Muscle of arm (tissue), 12 donors: ENCODE measurements around the gene CD19. TPM values are rescaled to one million over a fixed set of nuclear protein-coding genes. Genes with fewer than 3 reads are reported as not detected.

Experiments used
- DNase-seq: peaks from one replicate; pipeline ENCODE4 v3.0.0-alpha.2; 2013
- polyA plus RNA-seq, 12 donors: library from polyadenylated mRNA; unstranded; fragments of 120-200 nt; gene quantifications; one replicate each; pipeline ENCODE4 v1.2.1, GENCODE V29; 2013; ENCODE audit not compliant: insufficient read length in 12 of 12

CD19 gene
- polyA plus RNA-seq, 12 donors: 0.14 to 2.3 (median 0.28) TPM; not detected in 3

DNA sequence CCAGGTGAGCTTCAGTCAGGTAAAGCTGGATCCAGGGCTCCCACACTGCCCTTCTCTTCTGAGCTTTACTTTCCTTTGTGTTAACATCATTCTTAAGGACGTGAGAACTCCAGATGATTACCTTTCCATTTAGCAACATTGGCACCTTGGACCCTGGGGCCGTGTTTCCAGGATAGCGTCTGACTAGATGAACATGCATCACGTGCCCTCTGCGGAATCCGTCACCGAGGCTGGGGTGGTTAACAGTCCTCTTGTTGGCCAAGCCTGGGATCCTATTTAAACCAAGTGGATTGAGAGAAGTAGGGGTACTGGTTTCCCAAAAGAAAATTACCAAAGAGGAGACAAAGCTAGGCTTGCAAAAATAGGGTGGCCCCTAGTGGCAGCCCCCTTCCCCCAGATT, 49.2 kb downstream of the CD19 start:
- no peak for DNase-seq

- no peak for DNase-seq
Measured at GRCh38 chr16:28981517-28981916, 49.7 kb downstream of the CD19 start.

DNA sequence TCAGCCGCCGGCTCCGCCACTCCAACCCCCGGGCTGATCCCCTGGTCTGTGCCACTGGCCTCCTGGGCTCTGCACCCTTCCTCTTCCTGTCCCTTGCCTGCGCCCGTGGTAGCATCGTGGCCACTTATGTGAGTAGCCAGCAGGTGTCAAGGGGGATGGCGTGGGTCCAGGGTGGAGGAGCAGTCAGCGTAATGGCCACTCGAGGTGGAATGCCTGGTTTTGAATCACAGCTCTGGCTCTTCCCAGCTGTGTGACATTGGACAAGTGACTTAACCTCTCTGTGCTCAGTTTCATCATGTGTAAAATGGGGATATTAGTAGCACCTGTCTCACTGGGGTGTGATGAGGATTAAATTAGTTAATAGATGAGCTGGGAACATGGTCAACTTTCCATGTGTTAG, 50.6 kb downstream of the CD19 start:
- DNase-seq: no peak

DNA sequence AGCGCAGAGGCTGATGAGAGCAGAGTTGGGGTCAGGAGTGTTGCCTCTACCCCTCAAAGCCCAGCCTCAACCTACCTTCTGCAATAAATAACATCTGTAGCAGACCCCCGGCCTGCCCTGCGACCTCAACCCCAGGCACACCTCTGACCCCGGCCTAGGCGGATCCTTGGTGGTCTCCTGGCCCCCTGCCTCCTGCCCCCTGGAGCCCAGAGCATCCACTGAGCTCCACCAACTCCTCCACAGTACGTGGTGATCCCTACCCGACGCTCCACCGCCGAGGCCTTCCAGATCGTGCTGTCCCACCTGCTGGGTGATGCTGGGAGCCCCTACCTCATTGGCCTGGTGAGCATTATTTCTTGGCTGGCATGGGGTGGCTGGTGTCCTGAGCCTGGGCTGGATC, 51.2 kb downstream of the CD19 start:
- DNase-seq: no peak

- no peak for DNase-seq
Measured at GRCh38 chr16:28983644-28984043, 51.9 kb downstream of the CD19 start.

- DNase-seq: no peak
Measured at GRCh38 chr16:28984091-28984490, 52.3 kb downstream of the CD19 start.

DNA sequence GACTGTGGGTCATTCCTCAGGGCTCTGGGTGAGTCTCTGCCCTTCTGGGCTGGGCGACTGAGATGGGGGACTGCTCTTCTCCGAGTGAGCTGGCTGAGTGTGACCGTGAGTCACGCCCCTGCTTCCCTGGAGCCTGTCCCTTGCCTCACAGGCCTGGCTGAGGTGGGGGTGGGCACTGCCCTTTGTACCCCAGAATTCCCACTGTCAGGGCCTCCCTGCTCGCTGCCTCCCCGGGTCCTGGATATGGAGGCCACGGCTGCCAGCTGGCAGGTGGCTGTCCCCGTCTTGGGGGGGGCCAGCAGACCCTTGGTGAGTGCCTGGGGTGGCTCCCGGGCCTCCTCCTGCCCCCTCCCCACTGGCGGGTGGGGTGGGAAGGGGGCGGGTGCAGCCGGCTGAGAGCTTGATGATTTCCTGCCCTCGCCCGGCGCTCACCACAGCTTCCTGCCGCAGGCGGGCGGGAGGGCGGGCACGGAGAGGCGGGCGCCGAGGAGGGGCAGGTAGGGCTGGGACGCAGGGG, 52.9 kb downstream of the CD19 start, which contains the start of gene LAT:
TSS of gene LAT (plus strand) at position 434 of the 517 bp plus-strand sequence. CDS start 366 bp downstream, outside the sequence.
- DNase-seq: no peak

DNA sequence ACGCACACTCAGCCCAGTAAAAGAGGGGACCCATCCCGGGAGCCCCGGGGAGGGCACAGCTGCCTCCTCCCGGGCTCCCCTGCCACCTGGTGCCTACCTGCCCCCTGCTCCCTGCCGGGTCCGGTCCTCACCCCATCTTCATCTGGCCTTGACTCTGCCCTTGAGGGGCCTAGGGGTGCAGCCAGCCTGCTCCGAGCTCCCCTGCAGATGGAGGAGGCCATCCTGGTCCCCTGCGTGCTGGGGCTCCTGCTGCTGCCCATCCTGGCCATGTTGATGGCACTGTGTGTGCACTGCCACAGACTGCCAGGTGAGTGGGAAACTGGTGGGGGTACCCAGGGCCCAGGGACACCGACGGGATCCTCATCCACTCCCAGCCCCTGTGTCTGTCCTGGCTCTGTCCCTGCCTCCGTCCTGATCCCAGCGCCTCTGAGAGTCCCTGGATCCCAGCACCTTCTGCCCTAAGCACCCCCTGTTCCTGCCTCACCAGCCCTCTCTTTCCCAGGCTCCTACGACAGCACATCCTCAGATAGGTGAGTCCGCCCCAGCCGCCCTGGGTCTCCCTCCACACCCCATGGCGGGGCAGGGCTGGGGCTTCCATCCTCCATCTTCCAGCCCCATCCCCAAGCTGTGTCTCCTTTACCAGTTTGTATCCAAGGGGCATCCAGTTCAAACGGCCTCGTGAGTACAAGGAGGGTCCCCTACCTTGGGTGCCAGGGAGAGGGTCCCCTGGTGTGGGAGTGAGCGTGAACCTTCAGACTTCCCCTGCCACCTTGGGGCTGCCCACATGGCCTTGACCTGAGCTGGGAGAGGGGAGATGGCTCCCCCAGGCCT, 53.7 kb downstream of the CD19 start:
- DNase-seq: no peak

GRCh38 chr16:28986046-28986445, 54.3 kb downstream of the CD19 start:
- DNase-seq: no peak

GRCh38 chr16:28986492-28986891, 54.7 kb downstream of the CD19 start:
- no peak for DNase-seq

GRCh38 chr16:28987170-28987853, 55.5 kb downstream of the CD19 start:
- DNase-seq: no peak

Other genes starting within 250 kb of the CD19 start
- 100 to 1,000 TPM in 10 of 12 donors, 10 to 100 TPM in 1, not detected in 1; 86.4 to 613 (median 309) TPM for gene EIF3C, start 220.5 kb upstream of the CD19 start, polyA plus RNA-seq
- 1 to 10 TPM in 8 of 12 donors, under 1 TPM in 3, not detected in 1; 0.37 to 6.8 (median 1.7) TPM for gene NPIPB9, start 180.2 kb upstream of the CD19 start, polyA plus RNA-seq
- 100 to 1,000 TPM in 2 of 12 donors, 10 to 100 TPM in 9, not detected in 1; 56.0 to 174 (median 71.2) TPM for gene ATXN2L, start 109.0 kb upstream of the CD19 start, polyA plus RNA-seq
- 100 to 1,000 TPM in 11 of 12 donors, not detected in 1; 108 to 176 (median 142) TPM for gene TUFM, start 85.6 kb upstream of the CD19 start, polyA plus RNA-seq
- gene SH2B1, start 68.1 kb upstream of the CD19 start, polyA plus RNA-seq: 10 to 100 TPM in 11 of 12 donors, not detected in 1; 30.0 to 75.8 (median 43.5) TPM
- 100 to 1,000 TPM in 11 of 12 donors, not detected in 1; 149 to 964 (median 352) TPM for gene ATP2A1, start 53.5 kb upstream of the CD19 start, polyA plus RNA-seq
- 10 to 100 TPM in 9 of 12 donors, 1 to 10 TPM in 2, not detected in 1; 8.8 to 26.8 (median 12.7) TPM for gene RABEP2, start 6.7 kb upstream of the CD19 start, polyA plus RNA-seq
- gene NFATC2IP, start 19.0 kb downstream of the CD19 start, polyA plus RNA-seq: 10 to 100 TPM in 11 of 12 donors, not detected in 1; 14.1 to 46.1 (median 24.3) TPM
- gene SPNS1, start 42.8 kb downstream of the CD19 start, polyA plus RNA-seq: 10 to 100 TPM in 11 of 12 donors, not detected in 1; 17.3 to 29.0 (median 20.6) TPM
- 10 to 100 TPM in 1 of 12 donors, 1 to 10 TPM in 9, not detected in 2; 2.0 to 10.2 (median 2.5) TPM for gene LAT, start 53.1 kb downstream of the CD19 start, polyA plus RNA-seq